ENCODE data around the gene SRC.
A peak's percentile ranks its signal among the peaks of the same experiment; 100 is the strongest.

- TF ChIP-seq POLR2A (IDR thresholded peaks at IDR 0.05; ENCODE audit: borderline replicate concordance, extremely low read depth, insufficient read depth, insufficient read length) = no peak
- TF ChIP-seq ELF1 (IDR thresholded peaks at IDR 0.05; ENCODE audit: borderline replicate concordance, low read depth) = no peak
- no peak for TF ChIP-seq CTCF (IDR thresholded peaks at IDR 0.05 in 2 of 3, conservative IDR thresholded peaks at IDR 0.05 in 1 of 3; ENCODE audit: borderline replicate concordance in 1 of 3, insufficient read depth in 1 of 3, low read depth in 2 of 3, low read length in 2 of 3)
- TF ChIP-seq EZH2phosphoT487 (IDR thresholded peaks at IDR 0.05; ENCODE audit: borderline replicate concordance) = no peak
- peak; percentile 84 for TF ChIP-seq JUND (IDR thresholded peaks at IDR 0.05)
- TF ChIP-seq YY1 (IDR thresholded peaks at IDR 0.05; ENCODE audit: extremely low read depth, insufficient replicate concordance, low read depth, low read length) = no peak
- no peak for TF ChIP-seq RAD21 (IDR thresholded peaks at IDR 0.05; ENCODE audit: low read depth)
- TF ChIP-seq SRF (IDR thresholded peaks at IDR 0.05; ENCODE audit: low read depth) = no peak
- no peak for TF ChIP-seq EZH2 (IDR thresholded peaks at IDR 0.05)
- TF ChIP-seq CBX3 (IDR thresholded peaks at IDR 0.05; ENCODE audit: low read depth) = peak; percentile 73; the same call in 1 of the 2 replicates
Observed at GRCh38 chr20:37383229-37383989, 37.5 kb downstream of the SRC start.

All from HCT116 (cell line).